K562 (cell line): Measurements from ENCODE around the gene DRD3. TPM values are rescaled to one million over a fixed set of nuclear protein-coding genes. Genes with fewer than 3 reads are reported as not detected.
A peak's percentile ranks its signal among the peaks of the same experiment; 100 is the strongest.

Experiments
- ATF7 ChIP-seq: fragments of 450-650 bp; IDR thresholded peaks from 2 replicates; pipeline ENCODE4 v1.7.1; 2014; ENCODE audit warnings: mild to moderate bottlenecking, moderate library complexity
- NFIC ChIP-seq: fragments of 450-650 bp; IDR thresholded peaks from 2 replicates; pipeline ENCODE4 v1.6.1; 2017; ENCODE audit warnings: mild to moderate bottlenecking, inconsistent platforms
- PHB ChIP-seq: fragments of 250-450 bp; sonication (Bioruptor Pico); IDR thresholded peaks from 2 replicates; pipeline ENCODE4 v1.5.0; 2021
- POLR3A ChIP-seq: IDR thresholded peaks from 2 replicates; pipeline ENCODE4 v1.6.1; 2011; ENCODE audit warnings: borderline replicate concordance, mild to moderate bottlenecking, moderate library complexity; ENCODE audit not compliant: insufficient read length, insufficient read depth; ENCODE audit errors: extremely low read depth
- SREBF1 ChIP-seq: fragments of 150-350 bp; IDR thresholded peaks from 2 replicates; pipeline ENCODE4 v1.6.1; 2014; ENCODE audit warnings: antibody characterized with exemption, low read depth, low read length, borderline replicate concordance
- THRB ChIP-seq: fragments of 450-650 bp; formaldehyde crosslinking; conservative IDR thresholded peaks from 2 replicates; pipeline ENCODE4 v1.4.0; 2022; ENCODE audit warnings: mild to moderate bottlenecking, missing genetic modification characterization
- TOE1 ChIP-seq, 2 experiments: fragments of 450-650 bp in 1 of 2; sonication (generic) in 1 of 2; formaldehyde crosslinking in 1 of 2; IDR thresholded peaks; 2 replicates each; pipeline versions ENCODE4 v1.7.1 to v1.8.0; 2016 to 2022; ENCODE audit warnings: borderline replicate concordance in 2 of 2, mild to moderate bottlenecking in 2 of 2, antibody characterized with exemption in 1 of 2, inconsistent platforms in 1 of 2, low read depth in 1 of 2, missing genetic modification reagents in 1 of 2, moderate library complexity in 1 of 2
- USF1 ChIP-seq: sonication (generic); formaldehyde crosslinking; IDR thresholded peaks from 2 replicates; pipeline ENCODE4 v1.9.0; 2022; ENCODE audit warnings: mild to moderate bottlenecking, missing genetic modification reagents
- ZBTB40 ChIP-seq, 2 experiments: fragments of 450-650 bp in 1 of 2; sonication (generic) in 1 of 2; formaldehyde crosslinking in 1 of 2; IDR thresholded peaks; 2 replicates each; pipeline versions ENCODE4 v1.7.1 to v1.9.0; 2016 to 2022; ENCODE audit warnings: inconsistent platforms in 1 of 2, mild to moderate bottlenecking in 1 of 2, missing genetic modification reagents in 1 of 2
- polyA plus RNA-seq, 8 experiments: library from polyadenylated mRNA; depleted of rRNA in 4 of 8; stranded (reverse) in 5 of 8; unstranded in 3 of 8; fragments of >200 nt; fragmentation: Nextera tagmentation in 2 of 8; fragmentation: Illumina TruSeq in 1 of 8; extraction: Ambion mirVana in 2 of 8; extraction: Trizol in 1 of 8; gene quantifications; 2 replicates each; pipeline versions ENCODE4 v1.2.1 to v1.2.3, GENCODE V29; 2011 to 2014; ENCODE audit warnings: inconsistent platforms in 1 of 8, missing spikeins in 1 of 8
- total RNA-seq, 7 experiments: library from RNA; depleted of rRNA in 6 of 7; stranded (reverse); fragments of >200 nt in 6 of 7; fragmentation: Illumina TruSeq in 2 of 7; extraction: Trizol in 2 of 7; gene quantifications; 2 replicates each; pipeline versions ENCODE4 v1.2.1 to v1.2.3, GENCODE V29; 2011 to 2021; ENCODE audit warnings: low replicate concordance in 1 of 7

The DRD3 gene
- total and polyA plus RNA-seq, 9 of the 15 experiments (the other 6 are each of a cell fraction or from before 2014, with no cell fraction given), result not detected

- no peak for TF ChIP-seq ZBTB40 (IDR thresholded peaks at IDR 0.05)
- TF ChIP-seq ZBTB40 (CRISPR knock-in tag; IDR thresholded peaks at IDR 0.05), result no peak
- TF ChIP-seq SREBF1, result no peak
- TF ChIP-seq USF1 (CRISPR knock-in tag), result peak; percentile 46
- no peak for TF ChIP-seq PHB
- TF ChIP-seq NFIC, result peak; percentile 74
- 0 out of 2 replicates have a peak, but pooled peaks have one; percentile 15 for TF ChIP-seq ATF7
- 0 out of 2 replicates have a peak, but pooled peaks have one; percentile 34 for TF ChIP-seq TOE1 (IDR thresholded peaks at IDR 0.05; ENCODE audit: borderline replicate concordance)
- no peak for TF ChIP-seq TOE1 (CRISPR knock-in tag; IDR thresholded peaks at IDR 0.05; ENCODE audit: borderline replicate concordance, low read depth)
- TF ChIP-seq THRB (CRISPR knock-in tag), result no peak
- TF ChIP-seq POLR3A, result no peak
Observed at GRCh38 chr3:114152519-114153151, 26.2 kb downstream of the DRD3 start (continued).
